ENCODE measurements around the gene NCR3LG1. TPM values are rescaled to one million over a fixed set of nuclear protein-coding genes. Genes with fewer than 3 reads are reported as not detected.
A peak's percentile ranks its signal among the peaks of the same experiment; 100 is the strongest.

Gene NCR3LG1
- total RNA-seq, 1 experiment from 2014 or later: 14.8 TPM

- H3K4me3 ChIP-seq (ENCODE audit: low read depth, low read length): no peak overlapping the region
- no peak for TF ChIP-seq CTCF (IDR thresholded peaks at IDR 0.05; ENCODE audit: insufficient read depth in 1 of 2, low read depth in 1 of 2, low read length in 1 of 2, severe bottlenecking in 1 of 2, unreplicated experiment in 1 of 2)
- no peaks in the 10 kb centered on the region for H3K27me3 ChIP-seq (replicated peaks; ENCODE audit: control insufficient read depth, insufficient read depth, low read length)
- no peak overlapping the region for H3K4me3 Mint-ChIP-seq (ENCODE audit: unreplicated experiment)
- H3K9me3 ChIP-seq: no peaks in the 10 kb centered on the region
- H3K36me3 ChIP-seq (ENCODE audit: control insufficient read depth, insufficient read depth, low read length): no peaks in the 10 kb centered on the region
- H3K36me3 Mint-ChIP-seq (ENCODE audit: insufficient read depth, unreplicated experiment): no peaks in the 10 kb centered on the region
- no peaks in the 10 kb centered on the region for H3K4me1 ChIP-seq
- ChIA-PET POLR2A (no interaction called here), CTCF (no interaction called here)
- no peaks in the 10 kb centered on the region for H3K27me3 Mint-ChIP-seq (ENCODE audit: insufficient read depth, unreplicated experiment)
- no peaks in the 10 kb centered on the region for H3K4me1 Mint-ChIP-seq (ENCODE audit: low read depth, unreplicated experiment)
- DNase-seq: no peak
- no peak overlapping the region for H3K27ac Mint-ChIP-seq (ENCODE audit: unreplicated experiment)
- no peaks in the 10 kb centered on the region for H3K9me3 Mint-ChIP-seq (ENCODE audit: unreplicated experiment)
- intact Hi-C loops (cut with micrococcal nuclease; ENCODE audit: unreplicated experiment): no loop called here
- no TSS peak for BruUV-seq (replicated peaks)
Measured at GRCh38 chr11:17314904-17315426, 36.6 kb upstream of the NCR3LG1 start.

DNA sequence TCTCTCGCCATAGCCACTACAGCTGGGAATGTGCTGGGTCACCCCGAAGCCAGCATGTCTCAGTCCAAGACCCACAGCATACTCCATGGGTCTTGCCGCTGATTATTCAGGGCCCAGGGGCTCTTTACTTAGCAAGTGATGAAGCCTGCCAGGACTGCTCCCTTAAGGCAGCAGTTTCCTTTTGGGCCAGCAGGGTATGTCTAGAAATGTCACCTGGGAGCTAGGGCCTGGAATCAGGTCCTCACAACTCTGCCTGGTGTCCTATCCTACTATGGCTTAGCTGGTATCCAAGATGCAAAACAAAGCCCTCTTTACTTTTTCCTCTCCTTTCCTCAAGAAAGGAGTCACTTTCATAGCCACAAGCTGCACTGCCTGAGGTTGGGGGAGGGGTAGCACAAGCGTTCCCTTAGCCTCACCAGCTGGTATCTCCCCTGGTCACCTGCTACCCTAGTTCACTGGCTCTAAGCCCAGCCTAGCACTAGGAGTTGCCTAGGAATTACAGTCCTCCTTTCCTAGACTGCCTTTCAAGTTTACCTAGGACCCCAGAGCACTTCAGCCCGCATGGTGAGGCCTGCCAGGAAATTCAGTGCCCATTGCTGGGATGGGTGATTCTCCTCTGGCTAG, 22.6 kb upstream of the NCR3LG1 start:
- no peaks in the 10 kb centered on the region for H3K4me1 ChIP-seq
- no peaks in the 10 kb centered on the region for H3K36me3 ChIP-seq (ENCODE audit: control insufficient read depth, insufficient read depth, low read length)
- no peak for TF ChIP-seq CTCF (IDR thresholded peaks at IDR 0.05; ENCODE audit: insufficient read depth in 1 of 2, low read depth in 1 of 2, low read length in 1 of 2, severe bottlenecking in 1 of 2, unreplicated experiment in 1 of 2)
- ChIA-PET POLR2A (no interaction called here), CTCF (no interaction called here)
- Mint-ChIP-seq H3K4me1 (ENCODE audit: low read depth, unreplicated experiment) (no peaks in the 10 kb centered on the region), H3K36me3 (ENCODE audit: insufficient read depth, unreplicated experiment) (no peaks in the 10 kb centered on the region), H3K4me3 (ENCODE audit: unreplicated experiment) (no peak overlapping the region), H3K27me3 (ENCODE audit: insufficient read depth, unreplicated experiment) (no peaks in the 10 kb centered on the region), H3K9me3 (ENCODE audit: unreplicated experiment) (no peaks in the 10 kb centered on the region), H3K27ac (ENCODE audit: unreplicated experiment) (peak overlapping the region; percentile 33)
- intact Hi-C loops (cut with micrococcal nuclease; ENCODE audit: unreplicated experiment): no loop called here
- no TSS peak for BruUV-seq (replicated peaks)
- H3K4me3 ChIP-seq (ENCODE audit: low read depth, low read length): no peak overlapping the region
- no peaks in the 10 kb centered on the region for H3K27me3 ChIP-seq (replicated peaks; ENCODE audit: control insufficient read depth, insufficient read depth, low read length)
- no peaks in the 10 kb centered on the region for H3K9me3 ChIP-seq
- no peak for DNase-seq

- Mint-ChIP-seq H3K27ac (ENCODE audit: unreplicated experiment) (no peak overlapping the region), H3K4me1 (ENCODE audit: low read depth, unreplicated experiment) (no peaks in the 10 kb centered on the region), H3K4me3 (ENCODE audit: unreplicated experiment) (no peak overlapping the region), H3K9me3 (ENCODE audit: unreplicated experiment) (no peaks in the 10 kb centered on the region), H3K27me3 (ENCODE audit: insufficient read depth, unreplicated experiment) (no peaks in the 10 kb centered on the region), H3K36me3 (ENCODE audit: insufficient read depth, unreplicated experiment) (no peaks in the 10 kb centered on the region)
- BruUV-seq (replicated peaks): no TSS peak
- no peaks in the 10 kb centered on the region for H3K4me1 ChIP-seq
- CTCF ChIA-PET: no interaction called here
- DNase-seq: no peak
- H3K9me3 ChIP-seq: no peaks in the 10 kb centered on the region
- intact Hi-C loops (cut with micrococcal nuclease; ENCODE audit: unreplicated experiment): no loop called here
- no peaks in the 10 kb centered on the region for H3K27me3 ChIP-seq (replicated peaks; ENCODE audit: control insufficient read depth, insufficient read depth, low read length)
- TF ChIP-seq CTCF (IDR thresholded peaks at IDR 0.05; ENCODE audit: insufficient read depth in 1 of 2, low read depth in 1 of 2, low read length in 1 of 2, severe bottlenecking in 1 of 2, unreplicated experiment in 1 of 2): no peak
- POLR2A ChIA-PET: interaction anchor here (1.1 kb wide), 1 partner anchor 17 kb away, joined by 4 read pairs; no protein-coding TSS in a partner anchor
- no peak overlapping the region for H3K4me3 ChIP-seq (ENCODE audit: low read depth, low read length)
- H3K36me3 ChIP-seq (ENCODE audit: control insufficient read depth, insufficient read depth, low read length): no peaks in the 10 kb centered on the region
Measured at GRCh38 chr11:17331669-17332068, 19.9 kb upstream of the NCR3LG1 start.

All from Caco-2 (cell line).